ENCODE data around the gene CD63. TPM values are rescaled to one million over a fixed set of nuclear protein-coding genes. Genes with fewer than 3 reads are reported as not detected.

The CD63 gene
- total and polyA plus RNA-seq, 9 of the 15 experiments (the other 6 are each of a cell fraction or from before 2014, with no cell fraction given): 313 to 735 (median 433) TPM

DNA sequence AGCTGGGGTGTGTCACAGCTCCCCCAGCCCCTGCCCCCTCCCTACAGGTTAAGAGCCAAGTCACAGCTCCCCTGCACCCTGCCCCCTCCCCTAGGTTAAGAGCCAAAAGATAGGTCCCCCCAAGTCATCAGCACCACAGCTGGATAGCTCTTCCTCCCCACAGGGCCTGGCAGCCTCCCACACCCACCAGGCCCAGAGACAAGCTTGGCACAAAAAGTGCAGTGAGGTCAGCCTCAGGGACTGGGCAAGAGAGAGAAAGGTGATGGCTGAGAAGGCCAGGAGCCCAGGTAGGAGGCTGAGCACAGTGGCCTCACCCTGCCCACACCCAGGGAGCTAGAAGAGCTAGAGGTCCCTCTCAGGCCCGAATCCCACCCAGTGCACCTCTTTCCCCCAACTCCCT lies 29.8 kb downstream of the CD63 start:
- Histone ChIP-seq H3K9ac (ENCODE audit: insufficient read depth in 1 of 2, low read depth in 2 of 2, low read length in 2 of 2) (no peak overlapping the region), H3K27ac (ENCODE audit: extremely low read depth, low read depth, low read length) (no peak overlapping the region), H2AFZ (ENCODE audit: low read depth, low read length) (no peak overlapping the region), H3K4me2 (ENCODE audit: insufficient read depth, low read length) (no peak overlapping the region), H3K9me3 (replicated peaks; ENCODE audit: control insufficient read depth, insufficient read depth, low read depth, low read length) (no peaks in the 10 kb centered on the region), H3K9me1 (ENCODE audit: control insufficient read depth, insufficient read depth, low read length) (peaks cover 5% of the 10 kb centered on the region), H3K4me1 (replicated peaks in 1 of 2; ENCODE audit: control insufficient read depth in 2 of 2, insufficient read depth in 2 of 2, low read length in 2 of 2) (peaks cover 0 to 22% of the 10 kb centered on the region in 2 experiments; a peak in 3 of 5 replicates), H3K4me3 (no peak overlapping the region), H4K20me1 (replicated peaks; ENCODE audit: control insufficient read depth, insufficient read depth, low read length) (no peaks in the 10 kb centered on the region; the same call in 1 of the 2 replicates), H3K79me2 (ENCODE audit: control insufficient read depth, insufficient read depth, low read length) (no peaks in the 10 kb centered on the region), H3K36me3 (ENCODE audit: control insufficient read depth, insufficient read depth, low read length) (no peaks in the 10 kb centered on the region), H3K27me3 (ENCODE audit: control insufficient read depth in 2 of 2, insufficient read depth in 2 of 2, low read length in 2 of 2) (peaks cover 20 to 64% of the 10 kb centered on the region in 2 experiments; a peak in 4 of 5 replicates)
- in situ Hi-C loops (cut with MboI): no loop called here
- CTCF ChIA-PET (ENCODE audit: low intra/inter-chr PET ratio): no interaction called here
- DNase-seq (ENCODE audit: extremely low read depth in 1 of 4, low spot score in 3 of 4) (no peak), ATAC-seq (no peak), FAIRE-seq (no peak)
- TF ChIP-seq, protein P1, sequence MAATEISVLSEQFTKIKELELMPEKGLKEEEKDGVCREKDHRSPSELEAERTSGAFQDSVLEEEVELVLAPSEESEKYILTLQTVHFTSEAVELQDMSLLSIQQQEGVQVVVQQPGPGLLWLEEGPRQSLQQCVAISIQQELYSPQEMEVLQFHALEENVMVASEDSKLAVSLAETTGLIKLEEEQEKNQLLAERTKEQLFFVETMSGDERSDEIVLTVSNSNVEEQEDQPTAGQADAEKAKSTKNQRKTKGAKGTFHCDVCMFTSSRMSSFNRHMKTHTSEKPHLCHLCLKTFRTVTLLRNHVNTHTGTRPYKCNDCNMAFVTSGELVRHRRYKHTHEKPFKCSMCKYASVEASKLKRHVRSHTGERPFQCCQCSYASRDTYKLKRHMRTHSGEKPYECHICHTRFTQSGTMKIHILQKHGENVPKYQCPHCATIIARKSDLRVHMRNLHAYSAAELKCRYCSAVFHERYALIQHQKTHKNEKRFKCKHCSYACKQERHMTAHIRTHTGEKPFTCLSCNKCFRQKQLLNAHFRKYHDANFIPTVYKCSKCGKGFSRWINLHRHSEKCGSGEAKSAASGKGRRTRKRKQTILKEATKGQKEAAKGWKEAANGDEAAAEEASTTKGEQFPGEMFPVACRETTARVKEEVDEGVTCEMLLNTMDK (IDR thresholded peaks at IDR 0.05; ENCODE audit: borderline replicate concordance, insufficient read depth, low read depth, low read length, poor library complexity, severe bottlenecking): no peak
- TF ChIP-seq NCOR1 (IDR thresholded peaks at IDR 0.05): no peak
- TF ChIP-seq, protein P2, sequence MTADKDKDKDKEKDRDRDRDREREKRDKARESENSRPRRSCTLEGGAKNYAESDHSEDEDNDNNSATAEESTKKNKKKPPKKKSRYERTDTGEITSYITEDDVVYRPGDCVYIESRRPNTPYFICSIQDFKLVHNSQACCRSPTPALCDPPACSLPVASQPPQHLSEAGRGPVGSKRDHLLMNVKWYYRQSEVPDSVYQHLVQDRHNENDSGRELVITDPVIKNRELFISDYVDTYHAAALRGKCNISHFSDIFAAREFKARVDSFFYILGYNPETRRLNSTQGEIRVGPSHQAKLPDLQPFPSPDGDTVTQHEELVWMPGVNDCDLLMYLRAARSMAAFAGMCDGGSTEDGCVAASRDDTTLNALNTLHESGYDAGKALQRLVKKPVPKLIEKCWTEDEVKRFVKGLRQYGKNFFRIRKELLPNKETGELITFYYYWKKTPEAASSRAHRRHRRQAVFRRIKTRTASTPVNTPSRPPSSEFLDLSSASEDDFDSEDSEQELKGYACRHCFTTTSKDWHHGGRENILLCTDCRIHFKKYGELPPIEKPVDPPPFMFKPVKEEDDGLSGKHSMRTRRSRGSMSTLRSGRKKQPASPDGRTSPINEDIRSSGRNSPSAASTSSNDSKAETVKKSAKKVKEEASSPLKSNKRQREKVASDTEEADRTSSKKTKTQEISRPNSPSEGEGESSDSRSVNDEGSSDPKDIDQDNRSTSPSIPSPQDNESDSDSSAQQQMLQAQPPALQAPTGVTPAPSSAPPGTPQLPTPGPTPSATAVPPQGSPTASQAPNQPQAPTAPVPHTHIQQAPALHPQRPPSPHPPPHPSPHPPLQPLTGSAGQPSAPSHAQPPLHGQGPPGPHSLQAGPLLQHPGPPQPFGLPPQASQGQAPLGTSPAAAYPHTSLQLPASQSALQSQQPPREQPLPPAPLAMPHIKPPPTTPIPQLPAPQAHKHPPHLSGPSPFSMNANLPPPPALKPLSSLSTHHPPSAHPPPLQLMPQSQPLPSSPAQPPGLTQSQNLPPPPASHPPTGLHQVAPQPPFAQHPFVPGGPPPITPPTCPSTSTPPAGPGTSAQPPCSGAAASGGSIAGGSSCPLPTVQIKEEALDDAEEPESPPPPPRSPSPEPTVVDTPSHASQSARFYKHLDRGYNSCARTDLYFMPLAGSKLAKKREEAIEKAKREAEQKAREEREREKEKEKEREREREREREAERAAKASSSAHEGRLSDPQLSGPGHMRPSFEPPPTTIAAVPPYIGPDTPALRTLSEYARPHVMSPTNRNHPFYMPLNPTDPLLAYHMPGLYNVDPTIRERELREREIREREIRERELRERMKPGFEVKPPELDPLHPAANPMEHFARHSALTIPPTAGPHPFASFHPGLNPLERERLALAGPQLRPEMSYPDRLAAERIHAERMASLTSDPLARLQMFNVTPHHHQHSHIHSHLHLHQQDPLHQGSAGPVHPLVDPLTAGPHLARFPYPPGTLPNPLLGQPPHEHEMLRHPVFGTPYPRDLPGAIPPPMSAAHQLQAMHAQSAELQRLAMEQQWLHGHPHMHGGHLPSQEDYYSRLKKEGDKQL (CRISPR knock-in tag; IDR thresholded peaks at IDR 0.05; ENCODE audit: borderline replicate concordance): no peak
- TF ChIP-seq DNMT1 (IDR thresholded peaks at IDR 0.05): no peak
- TF ChIP-seq MEF2A (IDR thresholded peaks at IDR 0.05; ENCODE audit: control insufficient read depth, low read depth, low read length): no peak
- no peak for TF ChIP-seq ERF (CRISPR knock-in tag; IDR thresholded peaks at IDR 0.05)
- TF ChIP-seq JUND (IDR thresholded peaks at IDR 0.05; ENCODE audit: borderline replicate concordance, low read depth, low read length): no peak
- TF ChIP-seq JUND (tag; IDR thresholded peaks at IDR 0.05; ENCODE audit: borderline replicate concordance, low read depth, low read length): no peak
- TF ChIP-seq CBX1 (IDR thresholded peaks at IDR 0.05; ENCODE audit: low read depth): no peak
- TF ChIP-seq ZNF644 (tag; IDR thresholded peaks at IDR 0.05; ENCODE audit: low read depth): no peak
- 0% methylated on average over 1 of the region's 1 CpG for WGBS (ENCODE audit: insufficient coverage, low coverage, missing lambda C conversion rate)
- POLR2A ChIA-PET: interaction anchor here (1.1 to 1.5 kb wide), 2 partner anchors 9 to 17 kb away, joined by 3 to 6 read pairs; a partner anchor contains a TSS
- intact Hi-C loops (cut with micrococcal nuclease): no loop called here
- BruUV-seq (replicated peaks): no TSS peak

Measured in K562 (cell line).